Endothelial cell of umbilical vein (primary cell): ENCODE measurements around the gene KCTD16.

Experiments
- EZH2 ChIP-seq: IDR thresholded peaks from 2 replicates; pipeline ENCODE4 v1.6.1; 2012; ENCODE audit warnings: borderline replicate concordance, low read depth, mild to moderate bottlenecking, moderate library complexity, low read length, inconsistent platforms; ENCODE audit not compliant: severe bottlenecking
- MYC ChIP-seq: IDR thresholded peaks from one replicate; pipeline ENCODE4 v1.6.1; 2011; ENCODE audit warnings: mild to moderate bottlenecking, low read depth, low read length
- POLR2AphosphoS5 ChIP-seq: IDR thresholded peaks from 2 replicates; pipeline ENCODE4 v1.6.1; 2012; ENCODE audit warnings: low read depth, mild to moderate bottlenecking, control low read depth, low read length, moderate library complexity; ENCODE audit not compliant: insufficient read depth
- TF ChIP-seq, protein P1 (sequence below), 2 donors: IDR thresholded peaks; 1 replicate in 1 of 2; 2 replicates in 1 of 2; pipeline ENCODE4 v1.5.1; 2011; ENCODE audit warnings: low read length in 2 of 2, mild to moderate bottlenecking in 2 of 2, moderate library complexity in 2 of 2, control low read depth in 1 of 2, inconsistent platforms in 1 of 2, low read depth in 1 of 2; ENCODE audit not compliant: insufficient read depth in 1 of 2; ENCODE audit errors: extremely low read depth in 1 of 2

DNA sequence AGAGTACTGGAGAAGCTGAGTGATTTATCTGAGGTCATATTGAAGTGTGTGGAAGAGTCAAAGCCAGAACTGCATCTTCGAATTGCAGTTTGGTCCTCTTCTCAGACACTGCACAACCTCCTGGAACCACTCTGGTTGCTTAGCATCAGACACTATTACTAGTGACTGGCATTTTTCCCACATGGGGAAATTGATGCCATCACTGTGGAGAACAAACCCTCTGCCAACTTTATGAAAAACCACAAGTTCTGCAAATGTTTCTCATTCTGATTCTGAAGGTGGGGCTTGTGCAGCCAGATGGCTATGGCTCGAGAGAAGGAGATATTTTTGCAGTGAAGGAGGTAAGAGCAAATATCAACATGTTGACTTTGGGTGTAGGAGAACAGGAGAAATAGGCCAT, 67.2 kb downstream of the KCTD16 start:
- no peak for TF ChIP-seq MYC
- TF ChIP-seq EZH2, result no peak
- TF ChIP-seq, protein P1, sequence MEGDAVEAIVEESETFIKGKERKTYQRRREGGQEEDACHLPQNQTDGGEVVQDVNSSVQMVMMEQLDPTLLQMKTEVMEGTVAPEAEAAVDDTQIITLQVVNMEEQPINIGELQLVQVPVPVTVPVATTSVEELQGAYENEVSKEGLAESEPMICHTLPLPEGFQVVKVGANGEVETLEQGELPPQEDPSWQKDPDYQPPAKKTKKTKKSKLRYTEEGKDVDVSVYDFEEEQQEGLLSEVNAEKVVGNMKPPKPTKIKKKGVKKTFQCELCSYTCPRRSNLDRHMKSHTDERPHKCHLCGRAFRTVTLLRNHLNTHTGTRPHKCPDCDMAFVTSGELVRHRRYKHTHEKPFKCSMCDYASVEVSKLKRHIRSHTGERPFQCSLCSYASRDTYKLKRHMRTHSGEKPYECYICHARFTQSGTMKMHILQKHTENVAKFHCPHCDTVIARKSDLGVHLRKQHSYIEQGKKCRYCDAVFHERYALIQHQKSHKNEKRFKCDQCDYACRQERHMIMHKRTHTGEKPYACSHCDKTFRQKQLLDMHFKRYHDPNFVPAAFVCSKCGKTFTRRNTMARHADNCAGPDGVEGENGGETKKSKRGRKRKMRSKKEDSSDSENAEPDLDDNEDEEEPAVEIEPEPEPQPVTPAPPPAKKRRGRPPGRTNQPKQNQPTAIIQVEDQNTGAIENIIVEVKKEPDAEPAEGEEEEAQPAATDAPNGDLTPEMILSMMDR (IDR thresholded peaks at IDR 0.05; ENCODE audit: extremely low read depth in 1 of 2, insufficient read depth in 1 of 2, low read depth in 1 of 2, low read length in 2 of 2), result no peak
- no peak for TF ChIP-seq POLR2AphosphoS5
